MCF 10A (cell line): ENCODE data around the gene DCST2. TPM values are rescaled to one million over a fixed set of nuclear protein-coding genes. Genes with fewer than 3 reads are reported as not detected.

Source experiments
- BruUV-seq: library from RNA; stranded (reverse); fragments of 400-500 nt; replicated peaks from 2 replicates; lab custom pipeline; 2021; lab: Mats Ljungman, UMichigan
- CTCF ChIA-PET: fragments of 300-600 bp; sonication (Branson Sonifier 250); formaldehyde crosslinking; extraction: SDS; loops from one replicate; lab custom pipeline; 2021; ENCODE audit warnings: antibody characterized with exemption, inconsistent platforms; lab: Yijun Ruan, JAX
- POLR2A ChIA-PET: fragments of 300-600, 350-650 bp; sonication (Branson Sonifier 250); formaldehyde crosslinking; extraction: SDS; loops from one replicate; lab custom pipeline; 2020; ENCODE audit warnings: antibody characterized with exemption, inconsistent platforms; lab: Yijun Ruan, JAX
- DNase-seq: peaks from one replicate; pipeline ENCODE4 v3.0.0-alpha.2; 2018; ENCODE audit not compliant: unreplicated experiment
- H3K27ac Mint-ChIP-seq: one replicate; pipeline ENCODE4 v1.8.0; 2022; ENCODE audit warnings: mild to moderate bottlenecking, low read depth, mixed read lengths; ENCODE audit not compliant: unreplicated experiment
- H3K27me3 Mint-ChIP-seq: one replicate; pipeline ENCODE4 v1.8.0; 2022; ENCODE audit warnings: mixed read lengths; ENCODE audit not compliant: insufficient read depth, unreplicated experiment
- H3K36me3 Mint-ChIP-seq: one replicate; pipeline ENCODE4 v1.8.0; 2022; ENCODE audit warnings: mild to moderate bottlenecking, moderate library complexity, mixed read lengths; ENCODE audit not compliant: insufficient read depth, unreplicated experiment
- H3K4me1 Mint-ChIP-seq: one replicate; pipeline ENCODE4 v1.8.0; 2022; ENCODE audit warnings: mixed read lengths; ENCODE audit not compliant: insufficient read depth, unreplicated experiment
- H3K4me3 Mint-ChIP-seq: one replicate; pipeline ENCODE4 v1.8.0; 2022; ENCODE audit warnings: mild to moderate bottlenecking, moderate library complexity, mixed read lengths; ENCODE audit not compliant: unreplicated experiment
- H3K9me3 Mint-ChIP-seq: one replicate; pipeline ENCODE4 v1.8.0; 2022; ENCODE audit warnings: mixed read lengths; ENCODE audit not compliant: unreplicated experiment
- CTCF ChIP-seq: fragments of 200-600 bp; IDR thresholded peaks from one replicate; pipeline ENCODE4 v1.8.0; 2022; ENCODE audit warnings: antibody characterized with exemption, mild to moderate bottlenecking; ENCODE audit not compliant: unreplicated experiment
- intact Hi-C: fragments of 100-400 bp; cut with micrococcal nuclease; formaldehyde crosslinking; loops from 2 replicates; pipeline ENCODE4 v1.14.1; 2022
- total RNA-seq: library from RNA; stranded (reverse); gene quantifications from 2 replicates; pipeline ENCODE4 v1.2.3, GENCODE V29; 2022

Gene DCST2
- total RNA-seq, 1 experiment from 2014 or later, result 0.91 TPM

GRCh38 chr1:155072531-155073289, 39.1 kb upstream of the DCST2 start:
- Mint-ChIP-seq H3K4me3 (no peak overlapping the region), H3K4me1 (peaks cover 10% of the 10 kb centered on the region), H3K36me3 (peaks cover 25% of the 10 kb centered on the region), H3K27ac (no peak overlapping the region), H3K27me3 (no peaks in the 10 kb centered on the region), H3K9me3 (no peaks in the 10 kb centered on the region)
- ChIA-PET CTCF (interaction anchor here (0.5 to 1.2 kb wide), 8 partner anchors 11 to 598 kb away, joined by 3 to 6 read pairs (median 4); no protein-coding TSS in a partner anchor), POLR2A (interaction anchor here (0.6 to 0.8 kb wide), 4 partner anchors 13 to 465 kb away, joined by 3 to 6 read pairs (median 3); partner anchors contain the start of gene FLAD1)
- intact Hi-C loops, result no loop called here
- no TSS peak for BruUV-seq
- no peak for TF ChIP-seq CTCF
- no peak for DNase-seq

GRCh38 chr1:155071701-155072100, 38.1 kb upstream of the DCST2 start:
- POLR2A ChIA-PET, result interaction anchor here (0.8 kb wide), 1 partner anchor 58 kb away, joined by 3 read pairs; no protein-coding TSS in a partner anchor
- Mint-ChIP-seq H3K4me1 (peaks cover 6% of the 10 kb centered on the region), H3K9me3 (no peaks in the 10 kb centered on the region), H3K36me3 (peaks cover 35% of the 10 kb centered on the region), H3K4me3 (no peak overlapping the region), H3K27ac (no peak overlapping the region), H3K27me3 (no peaks in the 10 kb centered on the region)
- BruUV-seq, result no TSS peak
- CTCF ChIA-PET, result interaction anchor here (0.6 to 1.2 kb wide), 3 partner anchors 18 to 81 kb away, joined by 3 to 6 read pairs (median 4); no protein-coding TSS in a partner anchor
- DNase-seq, result no peak
- intact Hi-C loops, result no loop called here
- TF ChIP-seq CTCF, result no peak

GRCh38 chr1:155070721-155071569, 37.4 kb upstream of the DCST2 start:
- peaks cover 35% of the 10 kb centered on the region for H3K36me3 Mint-ChIP-seq
- H3K27ac Mint-ChIP-seq, result no peak overlapping the region
- no TSS peak for BruUV-seq
- DNase-seq, result no peak
- H3K4me1 Mint-ChIP-seq, result peaks cover 11% of the 10 kb centered on the region
- H3K4me3 Mint-ChIP-seq, result no peak overlapping the region
- intact Hi-C loops, result no loop called here
- no peaks in the 10 kb centered on the region for H3K27me3 Mint-ChIP-seq
- ChIA-PET CTCF (interaction anchor here (0.5 to 1.5 kb wide), 6 partner anchors 12 to 590 kb away, joined by 3 to 6 read pairs (median 4); no protein-coding TSS in a partner anchor), POLR2A (interaction anchor here (0.6 to 0.8 kb wide), 2 partner anchors 10 to 30 kb away, joined by 4 read pairs; no protein-coding TSS in a partner anchor)
- TF ChIP-seq CTCF, result no peak
- no peaks in the 10 kb centered on the region for H3K9me3 Mint-ChIP-seq
